KMS-11 (cell line): ENCODE measurements around the gene CASP7.

Source experiments
- H2AFZ ChIP-seq: fragments of 200-600 bp; sonication (generic); 2 replicates; pipeline ENCODE4 v1.6.1; 2016; ENCODE audit warnings: antibody characterized with exemption, mixed run types, low read depth
- H3K27ac ChIP-seq: fragments of 200-600 bp; sonication (generic); 2 replicates; pipeline ENCODE4 v1.6.1; 2016; ENCODE audit warnings: mild to moderate bottlenecking, mixed run types
- H3K27me3 ChIP-seq: fragments of 200-600 bp; sonication (generic); 2 replicates; pipeline ENCODE4 v1.6.1; 2017; ENCODE audit warnings: mild to moderate bottlenecking, low read depth, mixed run types, moderate library complexity; ENCODE audit not compliant: insufficient read depth
- H3K36me3 ChIP-seq: fragments of 200-600 bp; sonication (generic); 2 replicates; pipeline ENCODE4 v1.6.1; 2017; ENCODE audit warnings: mild to moderate bottlenecking, mixed run types; ENCODE audit not compliant: insufficient read depth
- H3K4me1 ChIP-seq: fragments of 200-600 bp; sonication (generic); 2 replicates; pipeline ENCODE4 v1.6.1; 2016; ENCODE audit warnings: mild to moderate bottlenecking, low read depth, mixed run types; ENCODE audit not compliant: poor library complexity, severe bottlenecking
- H3K4me2 ChIP-seq: fragments of 200-600 bp; sonication (generic); 2 replicates; pipeline ENCODE4 v1.7.0; 2016; ENCODE audit warnings: mild to moderate bottlenecking, mixed run types
- H3K4me3 ChIP-seq: fragments of 200-600 bp; sonication (generic); IDR thresholded peaks from 2 replicates; pipeline ENCODE4 v1.6.1; 2017; ENCODE audit warnings: low read depth, low read length, mixed read lengths; ENCODE audit not compliant: insufficient read depth
- H3K79me2 ChIP-seq: fragments of 200-600 bp; sonication (generic); 2 replicates; pipeline ENCODE4 v1.6.1; 2016; ENCODE audit warnings: low read depth, mixed run types; ENCODE audit not compliant: insufficient read depth
- H3K9ac ChIP-seq: fragments of 200-600 bp; sonication (generic); 2 replicates; pipeline ENCODE4 v1.6.1; 2016; ENCODE audit warnings: mild to moderate bottlenecking, mixed run types
- H4K20me1 ChIP-seq: fragments of 200-600 bp; sonication (generic); 2 replicates; pipeline ENCODE4 v1.6.1; 2016; ENCODE audit warnings: mild to moderate bottlenecking, mixed run types; ENCODE audit not compliant: insufficient read depth
- CTCF ChIP-seq: fragments of 200-600 bp; sonication (generic); conservative IDR thresholded peaks from 2 replicates; pipeline ENCODE4 v1.6.1; 2017; ENCODE audit warnings: low read depth, mild to moderate bottlenecking, antibody characterized with exemption, low read length, moderate library complexity, mixed read lengths

Gene CASP7

GRCh38 chr10:113739577-113739976, 59.9 kb downstream of the CASP7 start:
- no peaks in the 10 kb centered on the region for H3K27me3 ChIP-seq
- H2AFZ ChIP-seq, result no peak overlapping the region
- H3K9ac ChIP-seq, result no peak overlapping the region
- no peaks in the 10 kb centered on the region for H4K20me1 ChIP-seq
- no peak for TF ChIP-seq CTCF
- no peaks in the 10 kb centered on the region for H3K79me2 ChIP-seq
- H3K27ac ChIP-seq, result no peak overlapping the region
- H3K36me3 ChIP-seq, result no peaks in the 10 kb centered on the region
- H3K4me1 ChIP-seq, result peaks cover 17% of the 10 kb centered on the region
- no peak overlapping the region for H3K4me3 ChIP-seq
- no peak overlapping the region for H3K4me2 ChIP-seq

GRCh38 chr10:113740850-113741249, 61.1 kb downstream of the CASP7 start:
- no peaks in the 10 kb centered on the region for H3K36me3 ChIP-seq
- no peak for TF ChIP-seq CTCF

GRCh38 chr10:113742466-113742865, 62.8 kb downstream of the CASP7 start:
- H3K36me3 ChIP-seq, result no peaks in the 10 kb centered on the region
- H3K27me3 ChIP-seq, result no peaks in the 10 kb centered on the region
- no peak overlapping the region for H2AFZ ChIP-seq
- H3K4me2 ChIP-seq, result no peak overlapping the region
- H3K79me2 ChIP-seq, result no peaks in the 10 kb centered on the region
- H3K9ac ChIP-seq, result no peak overlapping the region
- H3K4me1 ChIP-seq, result no peaks in the 10 kb centered on the region
- TF ChIP-seq CTCF, result no peak
- no peak overlapping the region for H3K4me3 ChIP-seq
- no peaks in the 10 kb centered on the region for H4K20me1 ChIP-seq
- H3K27ac ChIP-seq, result no peak overlapping the region

More at GRCh38 chr10:113740850-113741249, 61.1 kb downstream of the CASP7 start:
- no peaks in the 10 kb centered on the region for H4K20me1 ChIP-seq
- no peak overlapping the region for H3K4me3 ChIP-seq
- no peak overlapping the region for H3K27ac ChIP-seq
- H3K9ac ChIP-seq, result no peak overlapping the region
- H3K27me3 ChIP-seq, result no peaks in the 10 kb centered on the region
- H3K79me2 ChIP-seq, result no peaks in the 10 kb centered on the region
- H3K4me1 ChIP-seq, result peaks cover 9% of the 10 kb centered on the region
- no peak overlapping the region for H2AFZ ChIP-seq
- H3K4me2 ChIP-seq, result no peak overlapping the region

- Histone ChIP-seq H2AFZ (no peak overlapping the region), H3K9ac (no peak overlapping the region), H3K27ac (no peak overlapping the region), H3K4me3 (no peak overlapping the region), H3K4me1 (no peaks in the 10 kb centered on the region), H3K79me2 (no peaks in the 10 kb centered on the region), H3K4me2 (no peak overlapping the region), H4K20me1 (no peaks in the 10 kb centered on the region), H3K27me3 (no peaks in the 10 kb centered on the region), H3K36me3 (no peaks in the 10 kb centered on the region)
- TF ChIP-seq CTCF, result no peak
Observed at GRCh38 chr10:113743594-113743993, 63.9 kb downstream of the CASP7 start.
